ENCODE measurements around the gene BACH2. TPM values are rescaled to one million over a fixed set of nuclear protein-coding genes. Genes with fewer than 3 reads are reported as not detected.
A peak's percentile ranks its signal among the peaks of the same experiment; 100 is the strongest.

Gene BACH2
- total and polyA plus RNA-seq, 9 of the 15 experiments (the other 6 are each of a cell fraction or from before 2014, with no cell fraction given): 0.06 to 3.1 (median 0.59) TPM

DNA sequence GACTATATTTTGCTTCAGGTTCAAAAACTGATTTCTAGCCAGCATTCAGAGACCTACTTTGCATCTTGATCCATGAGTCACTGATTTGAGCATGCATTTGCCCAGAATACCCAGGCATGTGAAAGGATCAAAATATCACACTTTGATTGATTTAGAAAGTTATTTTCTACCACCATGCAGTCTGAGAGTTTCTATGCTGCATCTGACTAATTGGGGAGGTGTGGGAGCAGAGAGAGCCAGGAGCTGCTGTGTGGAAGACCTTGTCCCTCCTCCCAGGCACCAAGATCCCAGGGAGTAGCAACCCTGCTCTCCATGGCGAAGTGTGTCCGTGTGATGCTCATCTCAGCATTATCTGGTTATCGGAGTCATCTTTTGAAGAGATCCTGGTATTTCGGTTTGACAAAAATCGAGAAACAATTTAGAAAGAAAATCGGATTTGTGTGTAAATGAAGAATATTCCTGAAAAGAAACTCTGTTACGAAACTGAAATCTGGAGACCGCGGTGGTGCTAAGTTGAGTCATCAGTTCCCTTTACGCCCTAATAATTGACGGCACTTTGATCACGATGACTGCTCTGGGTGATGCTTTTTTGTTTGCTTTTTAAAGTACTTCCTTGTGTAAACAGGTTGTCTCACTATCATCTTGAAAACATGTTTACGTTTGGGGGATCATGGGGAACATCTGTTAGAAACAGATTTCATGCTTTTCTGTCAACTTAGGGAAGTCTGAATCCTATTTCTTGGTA, 193.4 kb downstream of the BACH2 start (continued):
- TF ChIP-seq MTA2 (IDR thresholded peaks at IDR 0.05; ENCODE audit: low read depth): 0 out of 2 replicates have a peak, but pooled peaks have one; percentile 17
- TF ChIP-seq ZNF395 (CRISPR knock-in tag; IDR thresholded peaks at IDR 0.05): no peak
- no peak for TF ChIP-seq ZBTB40 (IDR thresholded peaks at IDR 0.05)
- no peak for TF ChIP-seq ZBTB40 (CRISPR knock-in tag; IDR thresholded peaks at IDR 0.05)
- no peak for TF ChIP-seq HDGF (IDR thresholded peaks at IDR 0.05)
- 0 out of 2 replicates have a peak, but pooled peaks have one; percentile 14 for TF ChIP-seq JUND (IDR thresholded peaks at IDR 0.05; ENCODE audit: borderline replicate concordance, low read depth, low read length)
- no peak; the same call in 2 of the 3 replicates for TF ChIP-seq JUND (tag; IDR thresholded peaks at IDR 0.05; ENCODE audit: borderline replicate concordance, low read depth, low read length)
- no peak for TF ChIP-seq NR0B1 (IDR thresholded peaks at IDR 0.05; ENCODE audit: partially characterized antibody)
- TF ChIP-seq NR2C1 (IDR thresholded peaks at IDR 0.05): no peak
- TF ChIP-seq NR2C1 (tag; IDR thresholded peaks at IDR 0.05): no peak
- no peak for TF ChIP-seq LARP7 (IDR thresholded peaks at IDR 0.05)
- no peak for TF ChIP-seq ZNF707 (CRISPR knock-in tag; conservative IDR thresholded peaks at IDR 0.05)
- TF ChIP-seq SMAD4 (CRISPR knock-in tag; conservative IDR thresholded peaks at IDR 0.05): no peak
- no peak for TF ChIP-seq CHD4 (IDR thresholded peaks at IDR 0.05; ENCODE audit: insufficient read depth, insufficient replicate concordance, low read depth, low read length, poor library complexity, severe bottlenecking)
- no peak for TF ChIP-seq BMI1 (IDR thresholded peaks at IDR 0.05; ENCODE audit: low read length)
- TF ChIP-seq CHCHD3 (CRISPR knock-in tag; IDR thresholded peaks at IDR 0.05): no peak
- no peak for TF ChIP-seq ZNF766 (CRISPR knock-in tag; conservative IDR thresholded peaks at IDR 0.05)
- TF ChIP-seq TAL1 (IDR thresholded peaks at IDR 0.05): peak; percentile 63

Measured in K562 (cell line).